GM20431 (cell line): ENCODE measurements around the gene C20orf141.

Experiments used
- in situ Hi-C: fragments of 300-500 bp; cut with MseI, MboI; formaldehyde crosslinking; loops from one replicate; pipeline ENCODE4 v1.15.0; 2020; ENCODE audit warnings: low sequenced_read_pairs; ENCODE audit not compliant: unreplicated experiment

C20orf141 gene

GRCh38 chr20:2840967-2841531 is 26.3 kb downstream of the C20orf141 start:
- in situ Hi-C loops = no loop called here

DNA sequence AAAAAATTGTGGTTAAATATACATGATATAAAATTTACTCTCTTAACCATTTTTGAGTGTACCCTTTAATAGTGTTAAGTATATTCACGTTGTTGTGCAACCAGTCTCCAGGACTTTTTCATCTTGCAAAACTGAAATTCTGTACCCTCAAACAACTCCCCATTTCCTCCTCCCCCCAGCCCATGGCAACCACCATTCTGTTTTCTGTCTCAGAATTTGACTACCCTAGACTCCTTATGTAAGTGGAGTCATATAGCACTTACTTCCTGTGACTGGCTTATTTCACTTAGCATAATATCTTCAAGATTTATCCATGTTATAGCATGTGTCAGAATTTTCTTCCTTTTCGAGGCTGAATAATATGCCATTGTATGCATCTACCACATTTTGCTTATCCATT is 30.8 kb downstream of the C20orf141 start:
- in situ Hi-C loops = no loop called here

DNA sequence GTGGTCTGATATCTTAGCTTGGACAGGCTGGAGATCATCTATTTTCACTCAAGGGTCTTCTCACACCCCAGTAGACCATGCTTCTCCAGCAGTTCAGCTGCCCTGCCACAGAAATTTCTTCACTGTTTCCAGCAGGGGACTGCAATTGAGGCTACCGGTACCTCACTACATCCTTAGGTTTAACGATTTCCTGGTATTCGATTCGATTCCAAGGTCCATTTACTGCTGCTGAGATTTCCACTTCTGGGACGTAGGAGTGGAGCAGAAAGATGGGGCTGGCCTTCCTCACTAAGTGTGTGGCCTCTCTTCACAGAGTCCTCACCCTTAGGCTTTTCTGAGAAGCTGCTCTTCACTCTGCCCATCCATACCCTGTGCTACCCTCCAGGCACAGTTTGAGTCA is 31.9 kb downstream of the C20orf141 start:
- in situ Hi-C loops = no loop called here

GRCh38 chr20:2847802-2848201 is 33.0 kb downstream of the C20orf141 start:
- in situ Hi-C loops = no loop called here

- in situ Hi-C loops = no loop called here
Measured at GRCh38 chr20:2849529-2849928, 34.7 kb downstream of the C20orf141 start.

DNA sequence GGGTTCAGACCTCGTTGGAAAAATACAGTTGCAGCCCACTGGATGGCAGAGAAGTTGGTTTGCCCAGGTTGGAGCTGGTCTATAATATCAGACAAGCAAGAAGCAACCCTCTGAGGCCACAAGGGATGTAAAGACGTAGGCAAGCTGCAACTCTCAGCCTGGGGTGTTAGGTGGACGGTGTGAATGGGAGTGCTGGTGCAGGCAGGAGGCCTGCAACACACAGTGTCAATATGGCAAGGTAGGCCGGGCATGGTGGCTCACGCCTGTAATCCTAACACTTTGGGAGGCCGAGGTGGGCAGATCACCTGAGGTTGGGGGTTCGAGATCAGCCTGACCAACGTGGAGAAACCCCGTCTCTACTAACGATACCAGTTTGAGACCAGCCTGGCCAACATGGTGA is 36.3 kb downstream of the C20orf141 start:
- in situ Hi-C loops = no loop called here

GRCh38 chr20:2858591-2858990 is 43.8 kb downstream of the C20orf141 start:
- in situ Hi-C loops = no loop called here

- in situ Hi-C loops = no loop called here
Measured at GRCh38 chr20:2859330-2860121, 44.7 kb downstream of the C20orf141 start.

DNA sequence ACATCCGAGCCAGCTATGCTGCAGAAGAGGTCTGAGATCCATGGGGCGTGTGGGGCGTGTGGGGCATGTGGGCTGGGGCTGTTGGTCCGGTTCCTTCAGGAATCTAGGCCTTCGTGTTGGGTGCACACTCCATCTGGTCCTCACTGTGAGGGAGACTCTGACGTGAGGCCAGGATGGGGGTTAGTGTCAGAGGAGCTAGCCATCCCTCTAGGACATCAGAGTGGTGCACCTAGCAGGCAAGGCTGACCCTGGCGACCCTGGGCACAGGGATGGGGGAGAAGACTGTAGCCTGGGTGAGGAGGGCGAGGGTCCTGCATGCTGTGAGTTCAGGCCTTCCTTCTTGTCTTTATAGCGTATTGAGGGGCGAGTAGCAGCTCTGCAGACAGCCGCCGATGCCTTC is 49.8 kb downstream of the C20orf141 start:
- in situ Hi-C loops = no loop called here

- in situ Hi-C loops = no loop called here
Measured at GRCh38 chr20:2865101-2865500, 50.3 kb downstream of the C20orf141 start.
